AG09309 (cell line): ENCODE measurements around the gene CLMN.

Experiments used
- DNase-seq: peaks from one replicate; pipeline ENCODE4 v3.0.0-alpha.2; 2010; ENCODE audit warnings: low read depth
- H3K4me3 ChIP-seq: 2 replicates; pipeline ENCODE4 v1.5.1; 2011; ENCODE audit warnings: mild to moderate bottlenecking, low read depth, low read length, moderate library complexity; ENCODE audit not compliant: control insufficient read depth
- CTCF ChIP-seq: IDR thresholded peaks from 2 replicates; pipeline ENCODE4 v1.5.1; 2011; ENCODE audit warnings: mild to moderate bottlenecking, low read depth, low read length, inconsistent platforms; ENCODE audit not compliant: insufficient read depth, control insufficient read depth; ENCODE audit errors: missing control alignments

The CLMN gene

GRCh38 chr14:95258754-95259593 lies 60.7 kb downstream of the CLMN start:
- DNase-seq = no peak
- H3K4me3 ChIP-seq = no peak overlapping the region
- TF ChIP-seq CTCF = no peak

GRCh38 chr14:95258156-95258555 lies 61.6 kb downstream of the CLMN start:
- no peak for TF ChIP-seq CTCF
- DNase-seq = no peak
- H3K4me3 ChIP-seq = no peak overlapping the region

- TF ChIP-seq CTCF = no peak
- no peak for DNase-seq
- no peak overlapping the region for H3K4me3 ChIP-seq
These were observed 62.2 kb downstream of the CLMN start for GRCh38 chr14:95257521-95257920.

- H3K4me3 ChIP-seq = no peak overlapping the region
- no peak for TF ChIP-seq CTCF
- DNase-seq = no peak
These were observed 63.0 kb downstream of the CLMN start for GRCh38 chr14:95256776-95257060.

DNA sequence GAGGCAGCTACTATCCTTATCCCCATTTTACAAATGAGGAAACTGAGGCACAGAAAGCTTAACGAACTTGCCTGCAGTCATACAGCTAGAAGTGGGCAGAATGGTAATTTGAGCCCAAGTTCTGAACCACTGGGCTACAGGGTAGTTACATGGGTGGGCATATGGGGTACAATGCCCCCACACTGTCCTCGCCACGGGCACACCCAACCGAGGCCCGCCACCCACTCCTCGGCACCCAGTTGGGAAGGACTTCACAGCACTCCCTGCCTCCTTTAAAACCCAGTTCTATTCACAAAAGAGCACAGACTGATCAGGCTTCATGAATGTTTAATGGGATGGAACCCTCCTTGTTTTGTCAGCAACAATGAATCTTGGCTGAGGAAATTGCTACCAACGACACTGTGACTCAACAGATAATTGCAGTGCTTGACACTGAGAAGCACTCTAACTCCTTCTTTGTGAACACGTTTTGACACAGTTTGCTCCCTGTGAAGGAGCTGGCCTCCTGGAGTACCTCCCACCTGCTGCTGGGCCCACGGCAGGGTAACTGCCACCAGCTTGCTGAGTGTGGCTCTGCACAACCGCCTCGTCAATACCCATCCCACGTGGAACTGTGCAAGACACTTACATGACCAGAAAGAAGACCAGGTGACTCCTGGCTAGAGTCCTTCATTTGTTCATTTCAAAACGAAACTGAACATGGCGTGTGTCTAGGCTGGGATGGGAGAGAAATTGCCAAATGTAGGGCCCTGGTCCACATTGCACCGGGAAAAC lies 63.5 kb downstream of the CLMN start:
- H3K4me3 ChIP-seq = no peak overlapping the region
- DNase-seq = no peak
- no peak for TF ChIP-seq CTCF

GRCh38 chr14:95255487-95255886 lies 64.2 kb downstream of the CLMN start:
- no peak for DNase-seq
- TF ChIP-seq CTCF = no peak
- no peak overlapping the region for H3K4me3 ChIP-seq
